CD4-positive, alpha-beta T cell (primary cell): ENCODE results near the gene TCTN2. TPM values are rescaled to one million over a fixed set of nuclear protein-coding genes. Genes with fewer than 3 reads are reported as not detected.

Experiments used
- ATAC-seq: fragments of 200-7000 bp; cut with Tn5 transposase; one replicate; pipeline ENCODE4 v1.10.0; 2022; ENCODE audit warnings: mild to moderate bottlenecking; ENCODE audit not compliant: poor library complexity
- CTCF ChIA-PET: fragments of 350-600 bp; sonication (Branson Sonifier 250); formaldehyde crosslinking; loops from one replicate; lab custom pipeline; 2021; ENCODE audit warnings: antibody characterized with exemption, inconsistent platforms; lab: Charles Lee
- POLR2A ChIA-PET: fragments of 350-600 bp; sonication (Branson Sonifier 250); formaldehyde crosslinking; loops from one replicate; lab custom pipeline; 2021; ENCODE audit warnings: antibody characterized with exemption, inconsistent platforms; lab: Charles Lee
- DNase-seq, 14 experiments: peaks; one replicate each; pipeline ENCODE4 v3.0.0-alpha.2; 2013 to 2020; ENCODE audit warnings: mixed read lengths in 2 of 14
- H3K27ac ChIP-seq, 2 donors: one replicate each; pipeline versions ENCODE4 v1.5.1 to v1.7.0; 2013; ENCODE audit warnings: low read length in 2 of 2, low read depth in 1 of 2, mild to moderate bottlenecking in 1 of 2
- H3K27me3 ChIP-seq, 2 experiments: 1 replicate in 1 of 2; 2 replicates in 1 of 2; pipeline versions ENCODE4 v1.6.1 to v1.7.0; 2013; ENCODE audit warnings: low read length in 2 of 2, control low read depth in 1 of 2, mild to moderate bottlenecking in 1 of 2, moderate library complexity in 1 of 2; ENCODE audit not compliant: insufficient read depth in 2 of 2, control insufficient read depth in 1 of 2
- H3K36me3 ChIP-seq: one replicate; pipeline ENCODE4 v1.6.1; 2013; ENCODE audit warnings: low read length, control low read depth; ENCODE audit not compliant: insufficient read depth
- H3K4me1 ChIP-seq: one replicate; pipeline ENCODE4 v1.6.1; 2013; ENCODE audit warnings: low read length, control low read depth; ENCODE audit not compliant: insufficient read depth
- H3K4me3 ChIP-seq: one replicate; pipeline ENCODE4 v1.5.1; 2013; ENCODE audit warnings: mild to moderate bottlenecking, low read length, moderate library complexity
- H3K9me3 ChIP-seq, 2 experiments: 1 replicate in 1 of 2; 2 replicates in 1 of 2; pipeline versions ENCODE4 v1.6.1 to v1.7.0; 2013; ENCODE audit warnings: low read length in 2 of 2, mild to moderate bottlenecking in 2 of 2, control low read depth in 1 of 2, moderate library complexity in 1 of 2; ENCODE audit not compliant: control insufficient read depth in 1 of 2, insufficient read depth in 1 of 2
- H3K27ac Mint-ChIP-seq: one replicate; pipeline ENCODE4 v1.8.0; 2020; ENCODE audit warnings: mixed read lengths
- H3K27me3 Mint-ChIP-seq: one replicate; pipeline ENCODE4 v1.8.0; 2021; ENCODE audit warnings: mixed read lengths
- H3K36me3 Mint-ChIP-seq: one replicate; pipeline ENCODE4 v1.8.0; 2021; ENCODE audit warnings: low read depth, mixed read lengths
- H3K4me1 Mint-ChIP-seq: one replicate; pipeline ENCODE4 v1.8.0; 2021; ENCODE audit warnings: low read depth, mixed read lengths
- H3K4me3 Mint-ChIP-seq: one replicate; pipeline ENCODE4 v1.8.0; 2020; ENCODE audit warnings: mild to moderate bottlenecking, mixed read lengths
- H3K9me3 Mint-ChIP-seq: one replicate; pipeline ENCODE4 v1.8.0; 2020; ENCODE audit warnings: mixed read lengths
- CTCF ChIP-seq: fragments of 200-600 bp; IDR thresholded peaks from one replicate; pipeline ENCODE4 v1.8.0; 2022; ENCODE audit warnings: antibody characterized with exemption, mild to moderate bottlenecking
- intact Hi-C, 2 experiments: fragments of 100-400 bp; cut with DNase I in 1 of 2; cut with micrococcal nuclease in 1 of 2; formaldehyde crosslinking; loops; one replicate each; pipeline versions ENCODE4 v1.15.1 to v1.9.0; 2023 to 2025; cut with DNase I, micrococcal nuclease
- total RNA-seq, 174 experiments: library from RNA in 2 of 174; stranded (reverse) in 2 of 174; gene quantifications; one replicate each; pipeline ENCODE4 v1.2.3 and lab custom pipeline; 2021 to 2026

TCTN2 gene
- total RNA-seq, 2 experiments from 2014 or later = 3.2 to 3.5 TPM

- no peaks in the 10 kb centered on the region for H3K9me3 ChIP-seq
- H3K4me1 ChIP-seq = no peaks in the 10 kb centered on the region
- H3K27me3 Mint-ChIP-seq = no peaks in the 10 kb centered on the region
- TF ChIP-seq CTCF = no peak
- no peak overlapping the region for H3K27ac Mint-ChIP-seq
- H3K36me3 Mint-ChIP-seq = peaks cover 46% of the 10 kb centered on the region
- no peak overlapping the region for H3K4me3 Mint-ChIP-seq
- H3K27me3 ChIP-seq = no peaks in the 10 kb centered on the region
- H3K4me3 ChIP-seq = no peak overlapping the region
- H3K36me3 ChIP-seq = peaks cover 3% of the 10 kb centered on the region
- no peaks in the 10 kb centered on the region for H3K9me3 Mint-ChIP-seq
- DNase-seq = no peak
- ChIA-PET POLR2A (interaction anchor here (1.0 kb wide), 1 partner anchor 16 kb away, joined by 3 read pairs; the partner anchor contains the start of gene ATP6V0A2), CTCF (no interaction called here)
- intact Hi-C loops = no loop called here
- ATAC-seq = peak; percentile 56
- H3K4me1 Mint-ChIP-seq = no peaks in the 10 kb centered on the region
- no peak overlapping the region for H3K27ac ChIP-seq
Measured at GRCh38 chr12:123696646-123697045, 25.7 kb downstream of the TCTN2 start.

- Mint-ChIP-seq H3K9me3 (no peaks in the 10 kb centered on the region), H3K4me3 (no peak overlapping the region), H3K27me3 (no peaks in the 10 kb centered on the region), H3K36me3 (peaks cover 12% of the 10 kb centered on the region), H3K4me1 (peaks cover 2% of the 10 kb centered on the region), H3K27ac (no peak overlapping the region)
- intact Hi-C loops = no loop called here
- Histone ChIP-seq H3K27me3 (no peaks in the 10 kb centered on the region), H3K27ac (no peak overlapping the region), H3K4me3 (no peak overlapping the region), H3K36me3 (no peaks in the 10 kb centered on the region), H3K4me1 (no peaks in the 10 kb centered on the region), H3K9me3 (no peaks in the 10 kb centered on the region)
- DNase-seq = no peak
- ChIA-PET CTCF (no interaction called here), POLR2A (no interaction called here)
- TF ChIP-seq CTCF = no peak
- no peak for ATAC-seq
Measured at GRCh38 chr12:123705935-123706334, 35.0 kb downstream of the TCTN2 start.

- no peak for ATAC-seq
- H3K9me3 ChIP-seq = no peaks in the 10 kb centered on the region
- CTCF ChIA-PET = no interaction called here
- intact Hi-C loops = no loop called here
- H3K36me3 ChIP-seq = no peaks in the 10 kb centered on the region
- Mint-ChIP-seq H3K4me1 (peaks cover 9% of the 10 kb centered on the region), H3K9me3 (no peaks in the 10 kb centered on the region), H3K4me3 (peak overlapping the region; percentile 25), H3K27ac (no peak overlapping the region), H3K27me3 (no peaks in the 10 kb centered on the region), H3K36me3 (peaks cover 17% of the 10 kb centered on the region)
- POLR2A ChIA-PET = no interaction called here
- peaks cover 8% of the 10 kb centered on the region for H3K4me1 ChIP-seq
- DNase-seq = no peak
- H3K4me3 ChIP-seq = no peak overlapping the region
- H3K27me3 ChIP-seq = no peaks in the 10 kb centered on the region
- no peak for TF ChIP-seq CTCF
- H3K27ac ChIP-seq = no peak overlapping the region
Measured at GRCh38 chr12:123707466-123707865, 36.6 kb downstream of the TCTN2 start.
